ENCODE results near the gene TMEM165. TPM values are rescaled to one million over a fixed set of nuclear protein-coding genes. Genes with fewer than 3 reads are reported as not detected.

Gene TMEM165
- total and polyA plus RNA-seq, 10 of the 15 experiments (the other 5 are each of a cell fraction or from before 2014, with no cell fraction given), result 18.3 to 141 (median 81.1) TPM

DNA sequence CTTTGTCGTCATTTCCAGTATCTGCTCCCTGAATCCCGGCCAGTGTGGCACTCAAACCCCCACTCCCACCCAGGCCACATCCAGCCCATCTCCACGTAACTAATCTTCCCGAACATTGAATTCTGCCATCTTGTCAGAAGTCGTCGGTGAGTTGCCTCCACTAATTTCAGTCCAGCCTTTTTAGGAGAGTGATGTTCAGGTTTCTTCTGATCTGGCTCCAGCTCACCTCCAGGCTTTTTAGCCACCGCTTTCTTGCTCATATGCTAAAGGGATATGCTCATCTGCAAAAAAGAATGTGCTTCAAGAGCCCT, 1.3 kb downstream of the TMEM165 start:
- no peak for ATAC-seq
- H3K27me3 ChIP-seq (replicated peaks in 1 of 2; ENCODE audit: control insufficient read depth in 2 of 2, insufficient read depth in 2 of 2, low read length in 1 of 2), result no peaks in the 10 kb centered on the region
- H3K9me3 ChIP-seq (replicated peaks; ENCODE audit: control insufficient read depth, insufficient read depth, low read length), result no peaks in the 10 kb centered on the region
- intact Hi-C loops (cut with micrococcal nuclease; ENCODE audit: unreplicated experiment) (loop anchor here (2.0 to 5.0 kb wide), 3 partner anchors 50 to 455 kb away; partner anchors contain the start of genes CLOCK, EXOC1 and SRD5A3), in situ Hi-C loops (cut with MboI) (loop anchor here (5.0 kb wide), 1 partner anchor 150 kb away; the partner anchor contains the start of gene CLOCK)
- H4K20me1 ChIP-seq (ENCODE audit: control insufficient read depth, insufficient read depth), result 0 out of 2 replicates have a peak, but pooled peaks cover 2% of the 10 kb centered on the region
- 10% methylated on average over 7 of the region's 7 CpGs for WGBS (ENCODE audit: insufficient coverage, insufficient replicate concordance, low lambda C conversion rate, missing lambda C conversion rate)
- no peak for DNase-seq (ENCODE audit: low read depth, low spot score)
- H3K36me3 ChIP-seq (ENCODE audit: control insufficient read depth in 2 of 2, insufficient read depth in 2 of 2, low read length in 1 of 2), result peaks cover 0 to 4% of the 10 kb centered on the region in 2 experiments; a peak in 1 of 4 replicates
- CTCF ChIA-PET, result interaction anchor here (8.4 kb wide), 1 partner anchor 13 kb away, joined by 75 read pairs; no protein-coding TSS in a partner anchor
- peak overlapping the region; percentile 82 for H3K4me2 ChIP-seq (ENCODE audit: control insufficient read depth, insufficient read depth)
- BruUV-seq (replicated peaks), result TSS peak; percentile 60
- H3K79me2 ChIP-seq (ENCODE audit: control insufficient read depth, insufficient read depth, low read length), result peaks cover 59% of the 10 kb centered on the region
- RAD21 ChIA-PET (ENCODE audit: unreplicated experiment), result interaction anchor here (0.7 to 6.1 kb wide), 2 partner anchors 12 to 1041 kb away, joined by 3 to 41 read pairs; no protein-coding TSS in a partner anchor
- SMC1A ChIA-PET (ENCODE audit: uncharacterized antibody, unreplicated experiment), result interaction anchor here (1.0 to 3.3 kb wide), 3 partner anchors 21 to 52 kb away, joined by 3 to 12 read pairs (median 5); partner anchors contain the start of gene SRD5A3
- peak overlapping the region; percentile 91 for H3K27ac ChIP-seq (ENCODE audit: control insufficient read depth, insufficient read depth)
- peaks cover 3% of the 10 kb centered on the region; the same call in 1 of the 2 replicates for H3K4me1 ChIP-seq (ENCODE audit: control insufficient read depth, insufficient read depth, low read length)
- H3K9ac ChIP-seq (ENCODE audit: control insufficient read depth, insufficient read depth, low read length), result peak overlapping the region; percentile 91
- no peak for FAIRE-seq
- POLR2A ChIA-PET, result interaction anchor here (0.7 to 1.2 kb wide), 2 partner anchors 12 to 23 kb away, joined by 3 to 5 read pairs; no protein-coding TSS in a partner anchor
- H2AFZ ChIP-seq (ENCODE audit: control insufficient read depth, low read depth, low read length), result no peak overlapping the region
- H3K4me3 ChIP-seq, result peak overlapping the region; percentile 88
- TF ChIP-seq ZNF384 (IDR thresholded peaks at IDR 0.05; ENCODE audit: borderline replicate concordance, low read depth, low read length), result no peak
- TF ChIP-seq HDAC2 (IDR thresholded peaks at IDR 0.05), result no peak
- TF ChIP-seq MYC (IDR thresholded peaks at IDR 0.05; ENCODE audit: insufficient read depth, insufficient read length, insufficient replicate concordance, low read length, severe bottlenecking), result no peak
- no peak for TF ChIP-seq MTA3 (IDR thresholded peaks at IDR 0.05; ENCODE audit: borderline replicate concordance, low read length)
- no peak for TF ChIP-seq EP300 (IDR thresholded peaks at IDR 0.05; ENCODE audit: borderline replicate concordance in 1 of 2, control insufficient read depth in 1 of 2, low read depth in 2 of 2, low read length in 2 of 2)
- no peak for TF ChIP-seq TCF7 (IDR thresholded peaks at IDR 0.05; ENCODE audit: borderline replicate concordance)
- TF ChIP-seq, protein P1, sequence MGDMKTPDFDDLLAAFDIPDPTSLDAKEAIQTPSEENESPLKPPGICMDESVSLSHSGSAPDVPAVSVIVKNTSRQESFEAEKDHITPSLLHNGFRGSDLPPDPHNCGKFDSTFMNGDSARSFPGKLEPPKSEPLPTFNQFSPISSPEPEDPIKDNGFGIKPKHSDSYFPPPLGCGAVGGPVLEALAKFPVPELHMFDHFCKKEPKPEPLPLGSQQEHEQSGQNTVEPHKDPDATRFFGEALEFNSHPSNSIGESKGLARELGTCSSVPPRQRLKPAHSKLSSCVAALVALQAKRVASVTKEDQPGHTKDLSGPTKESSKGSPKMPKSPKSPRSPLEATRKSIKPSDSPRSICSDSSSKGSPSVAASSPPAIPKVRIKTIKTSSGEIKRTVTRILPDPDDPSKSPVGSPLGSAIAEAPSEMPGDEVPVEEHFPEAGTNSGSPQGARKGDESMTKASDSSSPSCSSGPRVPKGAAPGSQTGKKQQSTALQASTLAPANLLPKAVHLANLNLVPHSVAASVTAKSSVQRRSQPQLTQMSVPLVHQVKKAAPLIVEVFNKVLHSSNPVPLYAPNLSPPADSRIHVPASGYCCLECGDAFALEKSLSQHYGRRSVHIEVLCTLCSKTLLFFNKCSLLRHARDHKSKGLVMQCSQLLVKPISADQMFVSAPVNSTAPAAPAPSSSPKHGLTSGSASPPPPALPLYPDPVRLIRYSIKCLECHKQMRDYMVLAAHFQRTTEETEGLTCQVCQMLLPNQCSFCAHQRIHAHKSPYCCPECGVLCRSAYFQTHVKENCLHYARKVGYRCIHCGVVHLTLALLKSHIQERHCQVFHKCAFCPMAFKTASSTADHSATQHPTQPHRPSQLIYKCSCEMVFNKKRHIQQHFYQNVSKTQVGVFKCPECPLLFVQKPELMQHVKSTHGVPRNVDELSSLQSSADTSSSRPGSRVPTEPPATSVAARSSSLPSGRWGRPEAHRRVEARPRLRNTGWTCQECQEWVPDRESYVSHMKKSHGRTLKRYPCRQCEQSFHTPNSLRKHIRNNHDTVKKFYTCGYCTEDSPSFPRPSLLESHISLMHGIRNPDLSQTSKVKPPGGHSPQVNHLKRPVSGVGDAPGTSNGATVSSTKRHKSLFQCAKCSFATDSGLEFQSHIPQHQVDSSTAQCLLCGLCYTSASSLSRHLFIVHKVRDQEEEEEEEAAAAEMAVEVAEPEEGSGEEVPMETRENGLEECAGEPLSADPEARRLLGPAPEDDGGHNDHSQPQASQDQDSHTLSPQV (IDR thresholded peaks at IDR 0.05), result no peak
- TF ChIP-seq, protein P2, sequence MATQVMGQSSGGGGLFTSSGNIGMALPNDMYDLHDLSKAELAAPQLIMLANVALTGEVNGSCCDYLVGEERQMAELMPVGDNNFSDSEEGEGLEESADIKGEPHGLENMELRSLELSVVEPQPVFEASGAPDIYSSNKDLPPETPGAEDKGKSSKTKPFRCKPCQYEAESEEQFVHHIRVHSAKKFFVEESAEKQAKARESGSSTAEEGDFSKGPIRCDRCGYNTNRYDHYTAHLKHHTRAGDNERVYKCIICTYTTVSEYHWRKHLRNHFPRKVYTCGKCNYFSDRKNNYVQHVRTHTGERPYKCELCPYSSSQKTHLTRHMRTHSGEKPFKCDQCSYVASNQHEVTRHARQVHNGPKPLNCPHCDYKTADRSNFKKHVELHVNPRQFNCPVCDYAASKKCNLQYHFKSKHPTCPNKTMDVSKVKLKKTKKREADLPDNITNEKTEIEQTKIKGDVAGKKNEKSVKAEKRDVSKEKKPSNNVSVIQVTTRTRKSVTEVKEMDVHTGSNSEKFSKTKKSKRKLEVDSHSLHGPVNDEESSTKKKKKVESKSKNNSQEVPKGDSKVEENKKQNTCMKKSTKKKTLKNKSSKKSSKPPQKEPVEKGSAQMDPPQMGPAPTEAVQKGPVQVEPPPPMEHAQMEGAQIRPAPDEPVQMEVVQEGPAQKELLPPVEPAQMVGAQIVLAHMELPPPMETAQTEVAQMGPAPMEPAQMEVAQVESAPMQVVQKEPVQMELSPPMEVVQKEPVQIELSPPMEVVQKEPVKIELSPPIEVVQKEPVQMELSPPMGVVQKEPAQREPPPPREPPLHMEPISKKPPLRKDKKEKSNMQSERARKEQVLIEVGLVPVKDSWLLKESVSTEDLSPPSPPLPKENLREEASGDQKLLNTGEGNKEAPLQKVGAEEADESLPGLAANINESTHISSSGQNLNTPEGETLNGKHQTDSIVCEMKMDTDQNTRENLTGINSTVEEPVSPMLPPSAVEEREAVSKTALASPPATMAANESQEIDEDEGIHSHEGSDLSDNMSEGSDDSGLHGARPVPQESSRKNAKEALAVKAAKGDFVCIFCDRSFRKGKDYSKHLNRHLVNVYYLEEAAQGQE (IDR thresholded peaks at IDR 0.05; ENCODE audit: low read depth, low read length), result no peak
- no peak for TF ChIP-seq SUPT20H (IDR thresholded peaks at IDR 0.05; ENCODE audit: borderline replicate concordance, control insufficient read depth, low read depth, low read length)
- TF ChIP-seq, protein P3, sequence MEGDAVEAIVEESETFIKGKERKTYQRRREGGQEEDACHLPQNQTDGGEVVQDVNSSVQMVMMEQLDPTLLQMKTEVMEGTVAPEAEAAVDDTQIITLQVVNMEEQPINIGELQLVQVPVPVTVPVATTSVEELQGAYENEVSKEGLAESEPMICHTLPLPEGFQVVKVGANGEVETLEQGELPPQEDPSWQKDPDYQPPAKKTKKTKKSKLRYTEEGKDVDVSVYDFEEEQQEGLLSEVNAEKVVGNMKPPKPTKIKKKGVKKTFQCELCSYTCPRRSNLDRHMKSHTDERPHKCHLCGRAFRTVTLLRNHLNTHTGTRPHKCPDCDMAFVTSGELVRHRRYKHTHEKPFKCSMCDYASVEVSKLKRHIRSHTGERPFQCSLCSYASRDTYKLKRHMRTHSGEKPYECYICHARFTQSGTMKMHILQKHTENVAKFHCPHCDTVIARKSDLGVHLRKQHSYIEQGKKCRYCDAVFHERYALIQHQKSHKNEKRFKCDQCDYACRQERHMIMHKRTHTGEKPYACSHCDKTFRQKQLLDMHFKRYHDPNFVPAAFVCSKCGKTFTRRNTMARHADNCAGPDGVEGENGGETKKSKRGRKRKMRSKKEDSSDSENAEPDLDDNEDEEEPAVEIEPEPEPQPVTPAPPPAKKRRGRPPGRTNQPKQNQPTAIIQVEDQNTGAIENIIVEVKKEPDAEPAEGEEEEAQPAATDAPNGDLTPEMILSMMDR (IDR thresholded peaks at IDR 0.05 in 2 of 3, conservative IDR thresholded peaks at IDR 0.05 in 1 of 3; ENCODE audit: control insufficient read depth in 2 of 3, extremely low read depth in 1 of 3, insufficient read depth in 1 of 3, low read depth in 3 of 3, low read length in 3 of 3), result no peak
- no peak for TF ChIP-seq NRF1 (conservative IDR thresholded peaks at IDR 0.05; ENCODE audit: low read depth, low read length)
